ENCODE results near the gene STARD13. TPM values are rescaled to one million over a fixed set of nuclear protein-coding genes. Genes with fewer than 3 reads are reported as not detected.

Gene STARD13
- total RNA-seq, 1 experiment from 2014 or later = 2.1 TPM

DNA sequence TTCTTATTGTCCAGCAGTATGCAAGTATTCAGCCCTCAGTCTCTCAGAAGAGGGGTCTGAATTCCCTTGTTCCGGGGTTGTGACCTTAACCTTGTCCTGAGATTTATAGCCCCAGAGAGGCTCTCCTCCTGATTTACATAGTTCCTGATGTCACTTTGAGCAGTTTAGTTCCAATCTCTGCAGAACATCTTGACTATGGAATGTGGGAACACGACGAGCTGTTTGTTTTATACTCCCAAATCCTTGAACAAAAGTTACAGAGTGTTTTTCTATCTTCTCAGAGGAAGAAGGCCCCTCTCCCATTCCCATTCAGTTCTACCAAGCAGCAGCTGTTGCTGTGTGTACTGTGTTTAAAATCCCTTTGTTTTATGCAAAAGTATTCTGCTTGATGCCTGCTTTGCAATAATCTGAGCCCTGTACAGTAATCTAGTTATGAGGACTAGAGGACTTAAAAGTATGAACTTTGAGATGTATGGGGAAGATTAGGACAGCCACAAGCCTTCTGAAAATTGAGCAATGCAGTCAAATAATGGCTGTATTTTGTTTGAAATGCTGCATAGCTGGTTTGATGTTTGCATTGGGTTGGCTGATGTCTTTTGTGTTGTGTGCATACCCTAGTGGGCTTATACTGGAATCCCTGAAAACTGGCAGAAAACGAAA, 194.7 kb downstream of the STARD13 start:
- H3K9me3 ChIP-seq (ENCODE audit: control insufficient read depth, low read depth, low read length) = no peaks in the 10 kb centered on the region
- no peak overlapping the region for H2BK15ac ChIP-seq (ENCODE audit: low read depth, low read length)
- H3K4me2 ChIP-seq (ENCODE audit: insufficient read depth, insufficient read length, low read length) = no peak overlapping the region
- H3K36me3 Mint-ChIP-seq (ENCODE audit: insufficient read depth in 1 of 3, low read depth in 3 of 3) = no peaks in the 10 kb centered on the region
- no peaks in the 10 kb centered on the region for H3K79me1 ChIP-seq (ENCODE audit: insufficient read depth, low read depth, low read length, poor library complexity, severe bottlenecking)
- H3K27me3 ChIP-seq (ENCODE audit: insufficient read depth, low read length) = no peaks in the 10 kb centered on the region
- TF ChIP-seq, protein P1, sequence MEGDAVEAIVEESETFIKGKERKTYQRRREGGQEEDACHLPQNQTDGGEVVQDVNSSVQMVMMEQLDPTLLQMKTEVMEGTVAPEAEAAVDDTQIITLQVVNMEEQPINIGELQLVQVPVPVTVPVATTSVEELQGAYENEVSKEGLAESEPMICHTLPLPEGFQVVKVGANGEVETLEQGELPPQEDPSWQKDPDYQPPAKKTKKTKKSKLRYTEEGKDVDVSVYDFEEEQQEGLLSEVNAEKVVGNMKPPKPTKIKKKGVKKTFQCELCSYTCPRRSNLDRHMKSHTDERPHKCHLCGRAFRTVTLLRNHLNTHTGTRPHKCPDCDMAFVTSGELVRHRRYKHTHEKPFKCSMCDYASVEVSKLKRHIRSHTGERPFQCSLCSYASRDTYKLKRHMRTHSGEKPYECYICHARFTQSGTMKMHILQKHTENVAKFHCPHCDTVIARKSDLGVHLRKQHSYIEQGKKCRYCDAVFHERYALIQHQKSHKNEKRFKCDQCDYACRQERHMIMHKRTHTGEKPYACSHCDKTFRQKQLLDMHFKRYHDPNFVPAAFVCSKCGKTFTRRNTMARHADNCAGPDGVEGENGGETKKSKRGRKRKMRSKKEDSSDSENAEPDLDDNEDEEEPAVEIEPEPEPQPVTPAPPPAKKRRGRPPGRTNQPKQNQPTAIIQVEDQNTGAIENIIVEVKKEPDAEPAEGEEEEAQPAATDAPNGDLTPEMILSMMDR (conservative IDR thresholded peaks at IDR 0.05) = no peak
- H2AK5ac ChIP-seq (ENCODE audit: insufficient read length, low read length) = no peak overlapping the region
- no peak overlapping the region for H3T11ph ChIP-seq (ENCODE audit: low read length)
- H3K23ac ChIP-seq (ENCODE audit: insufficient read length, low read depth, low read length) = no peak overlapping the region
- H2BK20ac ChIP-seq (ENCODE audit: low read depth, low read length, poor library complexity, severe bottlenecking) = no peak overlapping the region
- H2BK120ac ChIP-seq (ENCODE audit: low read depth, low read length, poor library complexity, severe bottlenecking) = no peak overlapping the region
- H3K27ac Mint-ChIP-seq = no peak overlapping the region
- no peaks in the 10 kb centered on the region for H4K20me1 ChIP-seq (ENCODE audit: control insufficient read depth, insufficient read depth, insufficient read length)
- no peaks in the 10 kb centered on the region; the same call in none of the 2 replicates for H3K27me3 Mint-ChIP-seq (ENCODE audit: low read depth)
- H4K5ac ChIP-seq (ENCODE audit: insufficient read length, low read depth, low read length) = no peak overlapping the region
- H3K27ac ChIP-seq (ENCODE audit: insufficient read length, low read depth, low read length) = no peak overlapping the region
- no peak overlapping the region for H3K9ac ChIP-seq (ENCODE audit: extremely low read depth, insufficient read length, low read length)
- H2BK12ac ChIP-seq (ENCODE audit: insufficient read length, low read depth, low read length) = no peak overlapping the region
- no peak overlapping the region for H3K4me3 Mint-ChIP-seq
- H3K4ac ChIP-seq (ENCODE audit: low read depth, low read length) = no peak overlapping the region
- H2BK5ac ChIP-seq (ENCODE audit: insufficient read length, low read length) = no peak overlapping the region
- H3K79me2 ChIP-seq (ENCODE audit: insufficient read depth, low read length) = no peaks in the 10 kb centered on the region
- H3K56ac ChIP-seq (ENCODE audit: insufficient read length, low read depth, low read length) = no peak overlapping the region
- DNase-seq = no peak
- peaks cover 11% of the 10 kb centered on the region; the same call in 1 of the 2 replicates for H3K4me1 ChIP-seq (ENCODE audit: insufficient read depth, low read length)
- no peak overlapping the region for H4K91ac ChIP-seq (ENCODE audit: insufficient read length, low read depth, low read length)
- no peak overlapping the region for H3K14ac ChIP-seq (ENCODE audit: insufficient read depth, low read length)
- no peak overlapping the region for H3K18ac ChIP-seq (ENCODE audit: insufficient read length, low read depth, low read length)
- no peaks in the 10 kb centered on the region for H3K23me2 ChIP-seq (ENCODE audit: insufficient read length, low read depth, low read length, poor library complexity, severe bottlenecking)
- no peak overlapping the region for H4K8ac ChIP-seq (replicated peaks; ENCODE audit: insufficient read length, low read depth, low read length)
- no peaks in the 10 kb centered on the region for H3K9me3 Mint-ChIP-seq
- no peak overlapping the region for H2AFZ ChIP-seq (ENCODE audit: low read length)
- H3K4me1 Mint-ChIP-seq = peaks cover 25 to 28% of the 10 kb centered on the region in 2 experiments
- no CpG with 5 or more reads among the region's 4 CpGs for WGBS (ENCODE audit: extremely low coverage, insufficient read length, low lambda C conversion rate)

Data from H9 (cell line).